ENCODE measurements around the gene TIPIN.

TIPIN gene

DNA sequence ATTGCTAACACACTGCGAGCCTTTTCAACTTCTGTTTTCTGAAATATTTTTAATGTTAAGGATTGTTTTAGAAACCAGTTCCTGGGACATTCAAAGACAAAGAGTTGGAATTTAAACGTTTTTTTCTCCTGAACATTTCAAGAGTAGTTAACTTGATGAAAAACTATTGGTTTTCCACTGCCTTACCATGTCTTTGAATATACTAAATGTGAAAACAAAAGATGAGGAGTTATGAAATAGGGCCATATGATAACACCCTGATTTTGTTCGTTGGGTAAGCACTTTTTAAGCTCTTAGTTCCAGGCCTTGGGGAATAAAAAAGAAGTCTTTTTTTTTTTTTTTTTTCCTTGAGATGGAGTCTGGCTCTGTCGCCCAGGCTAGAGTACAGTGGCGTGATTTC, 60.3 kb downstream of the TIPIN start:
- no peak for DNase-seq (ENCODE audit: low read depth)

DNA sequence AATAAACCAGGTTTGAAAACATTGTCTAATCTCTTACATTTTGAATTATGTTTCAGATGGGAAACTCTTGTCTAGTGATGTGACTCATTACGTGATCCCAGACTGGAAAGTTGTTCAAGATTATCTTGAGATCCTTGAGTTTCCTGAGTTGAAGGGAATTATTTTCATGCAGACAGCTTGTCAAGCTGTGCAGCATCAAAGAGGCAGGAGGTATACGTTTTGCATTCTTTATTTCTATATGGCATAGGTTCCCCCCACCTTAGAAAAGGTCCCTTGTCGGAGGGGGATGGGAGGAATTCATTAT, 61.6 kb downstream of the TIPIN start:
- DNase-seq (ENCODE audit: low read depth): no peak

DNA sequence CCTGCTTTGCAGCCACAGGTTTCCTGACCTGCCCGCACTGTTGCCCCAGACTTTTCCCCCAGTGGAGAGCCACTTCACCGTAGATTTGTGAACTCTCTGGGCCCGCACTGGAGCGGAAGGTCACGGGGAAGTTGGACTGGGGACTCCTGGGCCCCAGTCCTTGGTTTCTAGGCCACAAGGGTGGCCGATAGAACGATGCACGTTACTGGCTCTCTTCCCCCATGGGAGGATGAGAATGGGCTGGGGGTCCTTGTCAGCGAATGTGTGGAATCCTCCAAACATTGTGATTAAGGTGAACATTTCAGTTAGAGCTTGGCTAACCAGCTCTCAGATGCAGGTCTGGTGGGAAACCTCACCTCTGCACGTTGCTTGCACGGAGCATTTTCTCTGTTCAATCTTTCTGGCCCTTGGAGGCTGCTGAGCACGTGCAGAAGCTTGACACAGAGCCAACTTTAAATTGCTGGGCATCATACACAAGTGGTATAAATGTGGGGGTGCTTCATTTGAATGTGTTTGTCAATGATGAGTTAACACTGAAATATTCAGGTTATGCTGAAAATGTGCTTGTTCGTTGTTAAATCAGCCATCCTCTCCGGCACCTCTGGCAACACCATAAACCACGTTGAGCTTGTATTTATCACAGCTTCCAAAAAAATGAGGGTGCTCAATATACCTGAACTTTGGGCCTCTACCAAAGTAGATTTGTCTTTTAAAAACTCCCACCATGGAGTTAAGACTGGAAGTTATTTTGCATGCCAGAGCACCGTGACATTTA, 62.1 kb downstream of the TIPIN start:
- peak; percentile 70 for DNase-seq (ENCODE audit: low read depth)

DNA sequence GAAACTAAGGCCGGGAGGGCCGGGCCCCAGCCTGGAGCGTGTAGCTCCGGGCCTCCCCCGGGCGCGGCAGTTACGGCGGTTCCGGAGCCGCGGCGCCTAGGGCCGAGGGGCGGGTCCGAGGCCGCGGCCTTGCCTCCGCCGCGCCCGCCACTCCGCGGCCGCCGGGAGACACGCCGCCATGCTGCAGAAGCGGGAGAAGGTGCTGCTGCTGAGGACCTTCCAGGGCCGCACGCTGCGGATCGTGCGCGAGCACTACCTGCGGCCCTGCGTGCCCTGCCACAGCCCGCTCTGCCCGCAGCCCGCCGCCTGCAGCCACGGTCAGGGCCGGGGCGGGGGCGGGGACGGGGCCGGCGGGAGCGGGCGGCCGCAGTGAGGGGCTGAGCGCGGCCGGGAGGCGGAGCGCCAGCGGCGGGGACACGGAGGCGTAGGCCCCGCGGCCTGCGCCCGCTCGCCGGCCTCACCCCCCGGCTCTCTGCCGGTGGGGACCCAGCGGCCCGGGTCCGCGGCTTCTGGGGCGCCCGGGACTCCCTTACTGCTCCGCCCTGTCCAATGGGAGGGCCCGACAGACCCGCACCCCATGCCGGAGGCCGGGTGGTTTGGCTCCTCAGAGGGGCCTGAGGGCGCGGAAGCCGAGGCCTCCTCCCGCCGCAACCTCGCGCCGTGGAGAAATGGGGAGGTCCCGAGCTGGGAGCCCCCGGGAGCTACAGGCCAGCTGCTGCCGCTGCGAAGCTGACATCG, 62.9 kb downstream of the TIPIN start, which contains the start of gene DIS3L:
TSS of gene DIS3L (plus strand) at position 150 of the 738 bp plus-strand sequence. CDS start at position 179, 29 bp downstream.
- DNase-seq (ENCODE audit: low read depth): no peak

DNA sequence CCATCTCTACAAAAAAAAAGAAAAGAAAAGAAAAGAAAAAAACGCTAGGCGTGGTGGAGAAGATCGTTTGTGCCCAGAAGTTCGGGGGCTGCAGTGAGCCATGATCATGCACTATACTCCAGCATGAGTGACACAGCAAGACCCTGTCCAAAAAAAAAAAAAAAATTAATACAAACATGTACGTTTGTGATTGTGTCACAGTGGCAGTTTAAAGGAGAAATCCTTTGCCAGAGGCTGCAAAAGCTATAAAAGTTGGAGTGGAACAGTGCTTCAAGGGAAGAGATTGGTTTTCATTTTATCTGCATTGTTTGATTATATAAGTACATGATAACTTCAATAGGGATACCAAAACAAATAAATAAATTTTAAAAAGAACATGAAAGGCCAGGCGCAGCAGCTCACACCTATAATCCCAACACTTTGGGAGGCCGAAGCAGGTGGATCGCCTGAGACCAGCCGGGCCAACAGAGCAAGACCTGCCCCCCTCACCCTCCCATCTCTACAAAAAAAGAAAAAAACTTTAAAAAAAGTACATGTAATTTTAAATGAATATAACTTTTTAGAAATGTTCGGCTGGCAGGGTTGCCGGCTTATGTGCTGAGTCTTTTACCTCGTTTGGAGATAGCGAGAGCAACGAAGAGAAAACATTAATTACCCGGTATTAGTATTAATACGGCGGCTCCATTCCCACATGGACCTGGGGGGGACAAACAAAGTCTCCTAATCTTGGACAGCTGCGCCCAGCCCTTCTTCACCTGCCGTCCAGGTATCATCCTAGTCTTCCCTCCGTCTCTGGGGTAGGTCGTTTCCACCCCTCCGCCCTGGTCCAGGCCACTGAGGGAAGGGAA, 63.7 kb downstream of the TIPIN start:
- no peak for DNase-seq (ENCODE audit: low read depth)

DNA sequence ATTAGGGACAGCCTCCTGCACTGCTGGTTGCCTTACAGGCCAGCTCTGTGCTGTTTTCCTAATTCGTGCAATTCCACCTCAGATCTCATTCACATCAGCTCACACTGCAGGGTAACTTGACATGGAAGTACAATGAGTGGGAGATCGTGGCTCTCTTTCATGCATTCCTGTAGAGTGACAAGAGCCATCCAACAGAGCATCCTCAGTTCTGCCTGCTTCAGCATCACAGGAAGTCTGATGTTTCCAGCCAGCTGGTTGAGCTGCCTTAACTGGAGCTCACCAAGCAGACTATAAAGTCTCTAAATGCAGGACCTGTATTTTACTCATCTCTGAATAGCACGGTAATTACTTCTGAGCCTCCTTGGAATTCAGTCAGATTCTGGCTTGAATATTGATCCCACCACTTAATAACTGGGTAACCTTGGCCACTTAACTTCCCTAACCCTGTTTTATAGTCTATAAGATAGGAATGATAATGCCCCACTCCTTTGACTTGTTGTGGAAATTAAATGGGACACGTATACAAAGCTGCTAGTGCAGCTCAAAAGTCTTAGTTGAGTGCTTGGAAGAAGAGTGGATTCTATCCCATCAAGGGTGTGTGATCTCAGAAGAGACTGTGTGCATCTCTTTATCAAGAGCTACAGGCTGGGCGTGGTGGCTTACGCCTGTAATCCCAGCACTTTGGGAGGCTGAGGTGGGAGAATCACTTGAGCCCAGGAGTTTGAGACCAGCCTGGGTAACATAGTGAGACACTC, 64.5 kb downstream of the TIPIN start:
- DNase-seq (ENCODE audit: low read depth): no peak

DNA sequence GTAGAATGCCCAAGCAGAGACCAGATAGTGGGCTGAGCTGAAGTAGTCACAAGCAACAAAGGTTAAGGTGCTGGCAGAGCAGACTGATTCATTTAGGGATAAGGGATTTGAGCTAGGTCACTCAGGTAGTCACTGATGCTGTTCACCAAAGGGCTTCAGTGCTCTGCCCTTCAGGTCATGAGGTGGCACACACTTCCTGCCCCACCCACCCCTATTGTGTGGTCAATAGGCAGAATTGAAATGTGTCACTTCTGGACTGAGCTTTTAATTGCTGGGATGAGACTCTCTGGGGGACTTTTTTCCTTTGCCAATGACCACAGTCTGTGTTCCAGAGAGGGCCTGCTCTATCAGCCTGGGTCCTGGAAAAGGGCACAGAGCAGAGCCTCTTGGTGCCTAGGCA, 66.0 kb downstream of the TIPIN start:
- DNase-seq (ENCODE audit: low read depth): no peak

DNA sequence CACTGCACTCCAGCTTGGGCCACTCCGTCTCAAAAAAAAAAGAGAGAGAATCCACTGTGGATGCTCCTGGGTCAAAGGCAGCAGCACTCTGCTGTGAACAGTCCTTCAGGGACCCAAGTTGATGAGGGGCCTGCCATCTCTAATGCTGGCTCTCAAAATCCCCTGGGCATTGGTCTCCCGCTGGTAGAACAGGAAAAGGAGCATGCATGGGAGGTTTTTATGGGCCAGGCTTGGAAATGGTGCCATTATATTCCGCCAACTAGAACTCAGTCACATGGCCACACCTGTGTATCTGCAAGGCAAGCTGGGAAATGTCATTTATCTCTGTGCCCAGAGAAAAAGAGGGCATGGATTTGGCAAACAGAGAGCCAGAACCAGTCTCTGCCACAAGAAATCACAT, 66.5 kb downstream of the TIPIN start:
- no peak for DNase-seq (ENCODE audit: low read depth)

DNA sequence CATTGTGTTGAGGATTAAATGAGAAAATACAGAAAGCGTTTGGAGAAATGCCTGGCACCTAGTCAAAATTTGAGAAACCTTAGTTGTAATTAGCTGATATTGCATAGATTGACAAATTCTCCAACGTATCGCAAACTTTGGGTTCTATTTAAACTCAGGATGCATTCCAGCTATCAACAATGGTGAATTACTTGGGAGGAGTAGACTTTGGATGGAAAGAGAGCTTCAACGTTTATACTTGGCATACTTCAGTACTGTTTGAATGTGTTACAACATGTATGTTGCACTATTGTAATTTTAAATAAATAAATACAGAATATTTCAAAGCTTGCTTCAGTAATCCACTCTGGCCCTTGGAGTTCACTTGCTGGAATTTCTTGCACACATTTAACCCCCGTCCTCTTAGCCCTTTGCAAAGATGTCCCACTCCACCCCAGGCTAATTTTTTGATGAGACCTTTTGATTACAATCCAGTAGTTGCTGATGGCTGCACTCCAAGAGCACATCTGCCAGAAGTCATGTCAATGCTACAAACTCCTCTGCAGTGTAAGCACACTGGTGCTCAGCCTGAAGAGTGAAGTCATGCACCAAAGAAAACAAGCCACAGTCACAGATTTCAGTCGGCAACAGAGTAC, 67.8 kb downstream of the TIPIN start:
- DNase-seq (ENCODE audit: low read depth): no peak

DNA sequence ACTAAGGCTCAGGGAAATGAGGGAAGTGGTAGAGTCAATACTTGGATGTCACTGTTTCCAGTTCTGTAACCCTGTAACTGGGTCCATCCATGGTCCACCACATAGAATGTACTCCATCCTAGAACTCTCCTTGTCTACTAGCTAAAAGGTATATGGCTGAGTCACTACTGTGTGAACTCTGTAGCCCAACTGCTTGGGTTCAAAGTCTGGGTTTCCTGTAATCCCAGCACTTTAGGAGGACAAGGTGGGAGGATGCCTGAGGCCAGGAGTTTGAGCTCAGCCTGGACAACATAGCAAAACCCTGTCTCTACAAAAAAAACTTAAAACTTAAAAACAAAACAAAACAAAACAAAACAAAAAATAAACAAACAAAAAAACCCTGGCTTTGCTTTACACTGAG, 68.4 kb downstream of the TIPIN start:
- DNase-seq (ENCODE audit: low read depth): no peak

DNA sequence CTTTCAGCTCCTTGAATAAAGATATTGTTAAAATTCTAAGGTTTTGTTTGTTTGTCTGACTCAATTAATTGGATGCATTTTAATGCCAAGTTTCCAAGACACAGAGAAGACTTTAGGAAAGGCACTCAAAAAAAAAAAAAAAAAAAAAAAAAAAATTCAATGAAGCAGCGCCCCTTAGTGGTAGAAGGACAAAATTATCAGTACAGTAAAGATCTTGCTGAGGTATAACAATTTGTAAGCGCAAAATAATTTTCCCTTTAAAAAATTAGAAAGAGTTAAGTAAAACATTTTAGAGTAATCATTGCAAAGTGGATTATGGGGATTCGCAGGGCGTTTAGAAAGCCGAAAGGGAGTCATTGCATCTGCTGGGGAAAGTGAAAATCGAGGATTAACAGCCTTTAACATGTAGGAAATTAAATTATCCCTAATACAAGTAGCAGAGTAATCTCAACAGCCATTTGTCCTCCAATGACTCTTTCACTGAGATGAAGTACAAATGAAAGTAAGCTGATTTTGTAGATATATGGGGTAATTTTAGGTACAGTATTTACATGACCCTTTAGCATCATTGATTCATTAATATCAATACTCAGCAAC, 68.9 kb downstream of the TIPIN start:
- no peak for DNase-seq (ENCODE audit: low read depth)

Measured in GM04503 (cell line).